Osteoblast (primary cell): ENCODE measurements around the gene MAP3K12. TPM values are rescaled to one million over a fixed set of nuclear protein-coding genes. Genes with fewer than 3 reads are reported as not detected.

Experiments used
- DNase-seq: peaks from one replicate; pipeline ENCODE4 v3.0.0; 2011; ENCODE audit warnings: low spot score, mixed read lengths; ENCODE audit not compliant: insufficient read length; ENCODE audit errors: missing footprints
- H2AFZ ChIP-seq: 2 replicates; pipeline ENCODE4 v1.6.0; 2011; ENCODE audit warnings: mild to moderate bottlenecking, low read length
- H3K27ac ChIP-seq: 2 replicates; pipeline ENCODE4 v1.5.1; 2011; ENCODE audit warnings: mild to moderate bottlenecking, low read depth, low read length, moderate library complexity
- H3K27me3 ChIP-seq: 2 replicates; pipeline ENCODE4 v1.6.0; 2012; ENCODE audit warnings: mild to moderate bottlenecking, control low read depth, inconsistent platforms, low read length, moderate library complexity; ENCODE audit not compliant: insufficient read depth
- H3K36me3 ChIP-seq: 2 replicates; pipeline ENCODE4 v1.5.1; 2011; ENCODE audit warnings: mild to moderate bottlenecking, low read length, control low read depth, moderate library complexity; ENCODE audit not compliant: insufficient read depth
- H3K4me1 ChIP-seq: 2 replicates; pipeline ENCODE4 v1.5.1; 2011; ENCODE audit warnings: mild to moderate bottlenecking, low read length, control low read depth, moderate library complexity; ENCODE audit not compliant: insufficient read depth
- H3K4me2 ChIP-seq: 2 replicates; pipeline ENCODE4 v1.6.0; 2011; ENCODE audit warnings: mild to moderate bottlenecking, low read length; ENCODE audit not compliant: insufficient read depth
- H3K4me3 ChIP-seq: fragments of 200-600 bp; sonication (generic); 3 replicates; pipeline ENCODE4 v1.5.1; 2012; ENCODE audit warnings: mild to moderate bottlenecking, low read length, inconsistent platforms; ENCODE audit not compliant: insufficient read depth
- H3K79me2 ChIP-seq: 2 replicates; pipeline ENCODE4 v1.6.0; 2012; ENCODE audit warnings: mild to moderate bottlenecking, low read length, control low read depth, inconsistent platforms; ENCODE audit not compliant: insufficient read depth
- H3K9me3 ChIP-seq: 2 replicates; pipeline ENCODE4 v1.5.1; 2011; ENCODE audit warnings: low read depth, low read length, control low read depth
- H4K20me1 ChIP-seq: 2 replicates; pipeline ENCODE4 v1.6.0; 2012; ENCODE audit warnings: mild to moderate bottlenecking, low read length, control low read depth; ENCODE audit not compliant: insufficient read depth
- total RNA-seq: library from RNA; depleted of rRNA; stranded (reverse); fragments of >200 nt; gene quantifications from 2 replicates; pipeline ENCODE4 v1.2.3, GENCODE V29; 2012
- TF ChIP-seq, protein P1 (sequence below): IDR thresholded peaks from 2 replicates; pipeline ENCODE4 v1.5.1; 2011; ENCODE audit warnings: mild to moderate bottlenecking, low read depth, low read length, moderate library complexity; ENCODE audit errors: extremely low read depth

MAP3K12 gene
- total RNA-seq, 1 donor, result 49.6 TPM

GRCh38 chr12:53461059-53461458 lies 38.2 kb downstream of the MAP3K12 start:
- peaks cover 99% of the 10 kb centered on the region for H3K36me3 ChIP-seq
- no peak overlapping the region for H3K4me3 ChIP-seq
- H3K27me3 ChIP-seq, result no peaks in the 10 kb centered on the region
- peaks cover 99% of the 10 kb centered on the region for H3K79me2 ChIP-seq
- TF ChIP-seq, protein P1, sequence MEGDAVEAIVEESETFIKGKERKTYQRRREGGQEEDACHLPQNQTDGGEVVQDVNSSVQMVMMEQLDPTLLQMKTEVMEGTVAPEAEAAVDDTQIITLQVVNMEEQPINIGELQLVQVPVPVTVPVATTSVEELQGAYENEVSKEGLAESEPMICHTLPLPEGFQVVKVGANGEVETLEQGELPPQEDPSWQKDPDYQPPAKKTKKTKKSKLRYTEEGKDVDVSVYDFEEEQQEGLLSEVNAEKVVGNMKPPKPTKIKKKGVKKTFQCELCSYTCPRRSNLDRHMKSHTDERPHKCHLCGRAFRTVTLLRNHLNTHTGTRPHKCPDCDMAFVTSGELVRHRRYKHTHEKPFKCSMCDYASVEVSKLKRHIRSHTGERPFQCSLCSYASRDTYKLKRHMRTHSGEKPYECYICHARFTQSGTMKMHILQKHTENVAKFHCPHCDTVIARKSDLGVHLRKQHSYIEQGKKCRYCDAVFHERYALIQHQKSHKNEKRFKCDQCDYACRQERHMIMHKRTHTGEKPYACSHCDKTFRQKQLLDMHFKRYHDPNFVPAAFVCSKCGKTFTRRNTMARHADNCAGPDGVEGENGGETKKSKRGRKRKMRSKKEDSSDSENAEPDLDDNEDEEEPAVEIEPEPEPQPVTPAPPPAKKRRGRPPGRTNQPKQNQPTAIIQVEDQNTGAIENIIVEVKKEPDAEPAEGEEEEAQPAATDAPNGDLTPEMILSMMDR, result no peak
- no peak for DNase-seq
- no peaks in the 10 kb centered on the region for H3K4me1 ChIP-seq
- H3K4me2 ChIP-seq, result no peak overlapping the region
- peaks cover 58% of the 10 kb centered on the region for H4K20me1 ChIP-seq
- no peak overlapping the region for H3K27ac ChIP-seq
- no peak overlapping the region for H2AFZ ChIP-seq
- no peaks in the 10 kb centered on the region for H3K9me3 ChIP-seq

- H3K36me3 ChIP-seq, result peaks cover 100% of the 10 kb centered on the region
- TF ChIP-seq, protein P1, result no peak
- no peaks in the 10 kb centered on the region for H3K9me3 ChIP-seq
- H3K4me2 ChIP-seq, result no peak overlapping the region
- no peak overlapping the region for H3K4me3 ChIP-seq
- H3K79me2 ChIP-seq, result peaks cover 100% of the 10 kb centered on the region
- H3K27ac ChIP-seq, result no peak overlapping the region
- no peak for DNase-seq
- no peaks in the 10 kb centered on the region for H3K27me3 ChIP-seq
- peaks cover 8% of the 10 kb centered on the region for H3K4me1 ChIP-seq
- peaks cover 64% of the 10 kb centered on the region for H4K20me1 ChIP-seq
- H2AFZ ChIP-seq, result no peak overlapping the region
Observed at GRCh38 chr12:53459097-53459496, 40.2 kb downstream of the MAP3K12 start.

GRCh38 chr12:53456654-53457366 lies 42.4 kb downstream of the MAP3K12 start:
- H3K36me3 ChIP-seq, result peaks cover 78% of the 10 kb centered on the region
- H3K27ac ChIP-seq, result no peak overlapping the region
- H3K27me3 ChIP-seq, result no peaks in the 10 kb centered on the region
- no peaks in the 10 kb centered on the region for H3K9me3 ChIP-seq
- no peak overlapping the region for H2AFZ ChIP-seq
- peaks cover 62% of the 10 kb centered on the region for H4K20me1 ChIP-seq
- H3K4me2 ChIP-seq, result no peak overlapping the region
- H3K79me2 ChIP-seq, result peaks cover 97% of the 10 kb centered on the region
- H3K4me3 ChIP-seq, result no peak overlapping the region
- peaks cover 21% of the 10 kb centered on the region for H3K4me1 ChIP-seq
- no peak for DNase-seq
- TF ChIP-seq, protein P1, result no peak

DNA sequence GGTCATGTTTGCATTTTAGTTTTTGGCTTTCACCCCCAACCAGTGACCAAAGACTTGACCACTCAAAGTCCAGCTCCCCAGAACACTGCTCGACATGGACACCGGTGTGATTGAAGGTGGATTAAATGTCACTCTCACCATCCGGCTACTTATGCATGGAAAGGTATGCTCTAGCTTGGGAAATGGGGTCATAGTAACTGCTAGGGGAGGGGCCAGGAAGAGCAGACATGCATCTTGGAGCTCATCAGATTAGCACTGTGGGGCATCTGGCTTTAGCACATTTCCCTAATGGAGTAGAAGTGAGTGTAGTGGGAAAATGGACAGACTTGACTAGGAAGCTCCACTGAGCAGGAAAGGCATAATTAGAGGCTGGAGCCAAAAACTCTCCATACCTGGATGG lies 44.6 kb downstream of the MAP3K12 start:
- Histone ChIP-seq H3K4me3 (peak overlapping the region; percentile 97), H3K4me1 (peaks cover 21% of the 10 kb centered on the region), H3K27me3 (no peaks in the 10 kb centered on the region), H3K79me2 (peaks cover 79% of the 10 kb centered on the region), H4K20me1 (peaks cover 51% of the 10 kb centered on the region), H3K36me3 (peaks cover 57% of the 10 kb centered on the region), H3K27ac (peak overlapping the region; percentile 0), H3K4me2 (peak overlapping the region; percentile 81), H3K9me3 (no peaks in the 10 kb centered on the region), H2AFZ (no peak overlapping the region)
- TF ChIP-seq, protein P1, result no peak
- DNase-seq, result no peak
